ENCODE measurements around the gene TANGO6. TPM values are rescaled to one million over a fixed set of nuclear protein-coding genes. Genes with fewer than 3 reads are reported as not detected.

The TANGO6 gene
- polyA plus RNA-seq, 2 of the 4 experiments (the other 2 are of a cell fraction), result 8.1 to 19.5 TPM

DNA sequence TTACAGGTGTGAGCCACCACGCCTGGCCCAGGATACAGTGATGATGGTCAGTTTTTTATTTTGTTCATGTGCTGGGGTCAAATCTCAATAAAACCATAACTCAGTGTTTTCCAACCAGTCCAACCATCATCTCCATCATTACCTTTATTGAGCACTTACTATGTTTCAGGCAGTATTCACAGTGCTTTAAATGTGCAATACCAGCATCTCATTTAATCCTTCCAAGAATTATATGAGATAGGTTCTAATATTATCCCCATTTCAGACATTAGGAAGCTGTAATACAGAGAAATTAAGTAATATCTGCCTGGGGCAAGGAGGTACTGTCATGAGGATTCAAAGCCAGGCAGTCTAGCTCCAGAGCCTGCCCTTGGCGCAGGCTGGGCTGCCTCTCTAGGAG, 36.9 kb upstream of the TANGO6 start:
- no peaks in the 10 kb centered on the region for H3K9me3 ChIP-seq
- TF ChIP-seq ESRRA (IDR thresholded peaks at IDR 0.05; ENCODE audit: borderline replicate concordance, low read length), result no peak
- ChIA-PET CTCF (no interaction called here), POLR2A (no interaction called here)
- ATAC-seq, result no peak
- WGBS (ENCODE audit: missing lambda C conversion rate), result 97% methylated on average over 2 of the region's 2 CpGs
- no peak overlapping the region for H3K4me3 ChIP-seq
- no peak for DNase-seq (ENCODE audit: low read depth in 1 of 2, low spot score in 1 of 2)
- H3K27ac ChIP-seq, result no peak overlapping the region
- FAIRE-seq, result no peak
- H3K4me1 ChIP-seq, result no peaks in the 10 kb centered on the region
- no peak overlapping the region for H3K4me2 ChIP-seq

DNA sequence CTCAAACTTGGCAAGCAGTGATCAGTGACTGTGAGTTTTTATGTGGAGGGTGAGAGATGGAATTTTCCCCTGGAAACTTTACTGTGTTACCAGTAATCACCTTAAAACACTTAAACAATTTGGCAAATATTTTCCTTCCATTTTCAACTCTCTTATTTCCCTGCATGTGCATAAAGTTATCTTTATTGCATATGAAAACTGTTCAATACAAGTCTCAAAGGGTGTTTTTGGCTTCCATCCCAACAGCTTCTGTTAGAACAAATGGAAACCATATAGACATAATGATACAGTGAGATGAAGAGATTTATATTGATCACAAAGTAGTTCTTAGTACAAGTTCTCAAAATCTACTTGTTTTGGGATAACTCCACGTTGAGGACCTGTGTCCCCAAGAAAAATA, 36.4 kb upstream of the TANGO6 start:
- Histone ChIP-seq H3K4me2 (no peak overlapping the region), H3K27ac (no peak overlapping the region), H3K4me1 (no peaks in the 10 kb centered on the region), H3K9me3 (no peaks in the 10 kb centered on the region), H3K4me3 (no peak overlapping the region)
- CTCF ChIA-PET, result interaction anchor here (1.1 kb wide), 1 partner anchor 39 kb away, joined by 3 read pairs; no protein-coding TSS in a partner anchor
- TF ChIP-seq, protein P1, sequence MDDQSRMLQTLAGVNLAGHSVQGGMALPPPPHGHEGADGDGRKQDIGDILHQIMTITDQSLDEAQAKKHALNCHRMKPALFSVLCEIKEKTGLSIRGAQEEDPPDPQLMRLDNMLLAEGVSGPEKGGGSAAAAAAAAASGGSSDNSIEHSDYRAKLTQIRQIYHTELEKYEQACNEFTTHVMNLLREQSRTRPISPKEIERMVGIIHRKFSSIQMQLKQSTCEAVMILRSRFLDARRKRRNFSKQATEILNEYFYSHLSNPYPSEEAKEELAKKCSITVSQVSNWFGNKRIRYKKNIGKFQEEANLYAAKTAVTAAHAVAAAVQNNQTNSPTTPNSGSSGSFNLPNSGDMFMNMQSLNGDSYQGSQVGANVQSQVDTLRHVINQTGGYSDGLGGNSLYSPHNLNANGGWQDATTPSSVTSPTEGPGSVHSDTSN (IDR thresholded peaks at IDR 0.05), result no peak
- no peak for TF ChIP-seq JUN (IDR thresholded peaks at IDR 0.05)
- no peak for TF ChIP-seq FOXS1 (CRISPR knock-in tag; IDR thresholded peaks at IDR 0.05)
- TF ChIP-seq HEYL (CRISPR knock-in tag; IDR thresholded peaks at IDR 0.05), result no peak
- TF ChIP-seq HOXB5 (CRISPR knock-in tag; IDR thresholded peaks at IDR 0.05), result no peak
- TF ChIP-seq TP53 (CRISPR knock-in tag; IDR thresholded peaks at IDR 0.05), result no peak
- TF ChIP-seq, protein P2, sequence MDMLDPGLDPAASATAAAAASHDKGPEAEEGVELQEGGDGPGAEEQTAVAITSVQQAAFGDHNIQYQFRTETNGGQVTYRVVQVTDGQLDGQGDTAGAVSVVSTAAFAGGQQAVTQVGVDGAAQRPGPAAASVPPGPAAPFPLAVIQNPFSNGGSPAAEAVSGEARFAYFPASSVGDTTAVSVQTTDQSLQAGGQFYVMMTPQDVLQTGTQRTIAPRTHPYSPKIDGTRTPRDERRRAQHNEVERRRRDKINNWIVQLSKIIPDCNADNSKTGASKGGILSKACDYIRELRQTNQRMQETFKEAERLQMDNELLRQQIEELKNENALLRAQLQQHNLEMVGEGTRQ (IDR thresholded peaks at IDR 0.05), result no peak
- TF ChIP-seq MYC (IDR thresholded peaks at IDR 0.05; ENCODE audit: borderline replicate concordance, low read length), result no peak
- TF ChIP-seq, protein P3, sequence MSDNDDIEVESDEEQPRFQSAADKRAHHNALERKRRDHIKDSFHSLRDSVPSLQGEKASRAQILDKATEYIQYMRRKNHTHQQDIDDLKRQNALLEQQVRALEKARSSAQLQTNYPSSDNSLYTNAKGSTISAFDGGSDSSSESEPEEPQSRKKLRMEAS (IDR thresholded peaks at IDR 0.05), result no peak
- TF ChIP-seq, protein P4, sequence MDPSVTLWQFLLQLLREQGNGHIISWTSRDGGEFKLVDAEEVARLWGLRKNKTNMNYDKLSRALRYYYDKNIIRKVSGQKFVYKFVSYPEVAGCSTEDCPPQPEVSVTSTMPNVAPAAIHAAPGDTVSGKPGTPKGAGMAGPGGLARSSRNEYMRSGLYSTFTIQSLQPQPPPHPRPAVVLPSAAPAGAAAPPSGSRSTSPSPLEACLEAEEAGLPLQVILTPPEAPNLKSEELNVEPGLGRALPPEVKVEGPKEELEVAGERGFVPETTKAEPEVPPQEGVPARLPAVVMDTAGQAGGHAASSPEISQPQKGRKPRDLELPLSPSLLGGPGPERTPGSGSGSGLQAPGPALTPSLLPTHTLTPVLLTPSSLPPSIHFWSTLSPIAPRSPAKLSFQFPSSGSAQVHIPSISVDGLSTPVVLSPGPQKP (IDR thresholded peaks at IDR 0.05; ENCODE audit: low read depth, low read length), result no peak
- TF ChIP-seq ESRRA (IDR thresholded peaks at IDR 0.05; ENCODE audit: borderline replicate concordance, low read length), result no peak
- DNase-seq (ENCODE audit: low read depth in 1 of 2, low spot score in 1 of 2) (no peak), ATAC-seq (no peak), FAIRE-seq (no peak)
- WGBS (ENCODE audit: missing lambda C conversion rate), result 66% methylated on average over 1 of the region's 1 CpG
- POLR2A ChIA-PET, result no interaction called here

DNA sequence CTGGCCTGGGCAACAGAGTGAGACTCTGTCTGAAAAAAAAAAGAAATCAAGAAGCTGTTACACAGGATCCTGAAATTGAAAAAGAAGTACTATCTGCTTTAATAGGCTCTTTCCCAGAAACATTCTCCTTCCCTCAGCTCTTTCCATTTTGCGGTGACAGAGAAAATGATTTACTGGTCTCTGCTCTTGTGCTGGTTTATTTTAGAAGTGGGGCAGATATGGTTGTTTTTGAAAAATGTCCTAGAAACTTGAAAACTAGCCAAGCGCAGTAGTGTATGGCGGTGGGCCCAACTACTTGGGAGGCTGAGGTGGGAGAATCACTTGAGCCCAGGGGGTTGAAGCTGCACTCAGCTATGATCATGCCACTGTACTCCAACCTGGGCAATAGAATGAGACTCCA, 28.8 kb upstream of the TANGO6 start:
- TF ChIP-seq, protein P5, sequence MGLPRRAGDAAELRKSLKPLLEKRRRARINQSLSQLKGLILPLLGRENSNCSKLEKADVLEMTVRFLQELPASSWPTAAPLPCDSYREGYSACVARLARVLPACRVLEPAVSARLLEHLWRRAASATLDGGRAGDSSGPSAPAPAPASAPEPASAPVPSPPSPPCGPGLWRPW (IDR thresholded peaks at IDR 0.05), result no peak
- TF ChIP-seq MAZ (IDR thresholded peaks at IDR 0.05; ENCODE audit: borderline replicate concordance, low read depth, low read length) (no peak), TFCP2L1 (CRISPR knock-in tag; IDR thresholded peaks at IDR 0.05) (no peak), ZNF302 (CRISPR knock-in tag; IDR thresholded peaks at IDR 0.05) (no peak), RARB (CRISPR knock-in tag; IDR thresholded peaks at IDR 0.05) (no peak), CHD2 (IDR thresholded peaks at IDR 0.05; ENCODE audit: low read length, partially characterized antibody) (no peak), KDM1A (IDR thresholded peaks at IDR 0.05; ENCODE audit: low read depth) (no peak), POLR2A (IDR thresholded peaks at IDR 0.05; ENCODE audit: low read length) (no peak), CBX8 (IDR thresholded peaks at IDR 0.05) (no peak), ESRRA (IDR thresholded peaks at IDR 0.05; ENCODE audit: borderline replicate concordance, low read length) (no peak), CEBPB (IDR thresholded peaks at IDR 0.05) (no peak), EHF (CRISPR knock-in tag; IDR thresholded peaks at IDR 0.05) (no peak)
- TF ChIP-seq, protein P6, sequence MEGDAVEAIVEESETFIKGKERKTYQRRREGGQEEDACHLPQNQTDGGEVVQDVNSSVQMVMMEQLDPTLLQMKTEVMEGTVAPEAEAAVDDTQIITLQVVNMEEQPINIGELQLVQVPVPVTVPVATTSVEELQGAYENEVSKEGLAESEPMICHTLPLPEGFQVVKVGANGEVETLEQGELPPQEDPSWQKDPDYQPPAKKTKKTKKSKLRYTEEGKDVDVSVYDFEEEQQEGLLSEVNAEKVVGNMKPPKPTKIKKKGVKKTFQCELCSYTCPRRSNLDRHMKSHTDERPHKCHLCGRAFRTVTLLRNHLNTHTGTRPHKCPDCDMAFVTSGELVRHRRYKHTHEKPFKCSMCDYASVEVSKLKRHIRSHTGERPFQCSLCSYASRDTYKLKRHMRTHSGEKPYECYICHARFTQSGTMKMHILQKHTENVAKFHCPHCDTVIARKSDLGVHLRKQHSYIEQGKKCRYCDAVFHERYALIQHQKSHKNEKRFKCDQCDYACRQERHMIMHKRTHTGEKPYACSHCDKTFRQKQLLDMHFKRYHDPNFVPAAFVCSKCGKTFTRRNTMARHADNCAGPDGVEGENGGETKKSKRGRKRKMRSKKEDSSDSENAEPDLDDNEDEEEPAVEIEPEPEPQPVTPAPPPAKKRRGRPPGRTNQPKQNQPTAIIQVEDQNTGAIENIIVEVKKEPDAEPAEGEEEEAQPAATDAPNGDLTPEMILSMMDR (IDR thresholded peaks at IDR 0.05), result no peak
- TF ChIP-seq, protein P7, sequence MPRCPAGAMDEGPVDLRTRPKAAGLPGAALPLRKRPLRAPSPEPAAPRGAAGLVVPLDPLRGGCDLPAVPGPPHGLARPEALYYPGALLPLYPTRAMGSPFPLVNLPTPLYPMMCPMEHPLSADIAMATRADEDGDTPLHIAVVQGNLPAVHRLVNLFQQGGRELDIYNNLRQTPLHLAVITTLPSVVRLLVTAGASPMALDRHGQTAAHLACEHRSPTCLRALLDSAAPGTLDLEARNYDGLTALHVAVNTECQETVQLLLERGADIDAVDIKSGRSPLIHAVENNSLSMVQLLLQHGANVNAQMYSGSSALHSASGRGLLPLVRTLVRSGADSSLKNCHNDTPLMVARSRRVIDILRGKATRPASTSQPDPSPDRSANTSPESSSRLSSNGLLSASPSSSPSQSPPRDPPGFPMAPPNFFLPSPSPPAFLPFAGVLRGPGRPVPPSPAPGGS (IDR thresholded peaks at IDR 0.05), result no peak
- no peaks in the 10 kb centered on the region for H3K9me3 ChIP-seq
- WGBS (ENCODE audit: missing lambda C conversion rate), result 98% methylated on average over 3 of the region's 3 CpGs
- no peak overlapping the region for H3K4me3 ChIP-seq
- no peak overlapping the region for H3K27ac ChIP-seq
- CTCF ChIA-PET, result interaction anchor here (0.6 kb wide), 1 partner anchor 78 kb away, joined by 3 read pairs; the partner anchor contains the start of gene CDH1
- POLR2A ChIA-PET, result no interaction called here
- no peak overlapping the region for H3K4me2 ChIP-seq
- no peaks in the 10 kb centered on the region for H3K4me1 ChIP-seq
- ATAC-seq, result no peak
- no peak for DNase-seq (ENCODE audit: low read depth in 1 of 2, low spot score in 1 of 2)
- no peak for FAIRE-seq
